ENCODE results near the gene RTP3.

The RTP3 gene

DNA sequence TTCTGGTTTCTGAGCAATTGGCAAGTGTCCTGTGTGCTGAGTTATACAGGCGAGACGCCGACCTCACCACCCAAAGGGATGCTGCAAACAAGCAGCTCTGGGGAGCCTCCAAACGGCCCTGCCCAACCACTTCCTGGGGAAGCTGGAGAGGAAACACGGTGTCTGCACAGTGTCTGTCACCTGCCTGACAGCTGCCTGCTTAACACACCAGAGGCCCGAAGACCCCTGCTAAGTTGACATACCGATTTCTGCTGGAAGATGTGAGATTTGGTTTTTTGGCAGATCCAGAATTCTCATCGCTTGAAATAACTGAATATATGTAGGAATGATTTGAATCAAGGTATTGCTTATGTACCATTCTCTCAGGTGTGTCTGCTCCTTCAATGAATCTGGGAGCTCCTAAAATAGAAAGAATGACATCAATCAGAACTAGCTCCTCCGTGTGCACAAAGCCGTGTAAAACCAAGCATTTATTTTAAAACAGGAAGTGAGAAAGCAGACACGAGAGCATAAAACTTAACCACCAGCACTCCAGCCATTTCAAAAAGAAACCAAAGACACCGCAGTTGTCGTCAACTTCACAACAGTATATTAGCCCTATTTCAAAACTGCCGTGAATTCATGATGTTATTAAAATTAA, 41.1 kb downstream of the RTP3 start:
- TF ChIP-seq, protein P1, sequence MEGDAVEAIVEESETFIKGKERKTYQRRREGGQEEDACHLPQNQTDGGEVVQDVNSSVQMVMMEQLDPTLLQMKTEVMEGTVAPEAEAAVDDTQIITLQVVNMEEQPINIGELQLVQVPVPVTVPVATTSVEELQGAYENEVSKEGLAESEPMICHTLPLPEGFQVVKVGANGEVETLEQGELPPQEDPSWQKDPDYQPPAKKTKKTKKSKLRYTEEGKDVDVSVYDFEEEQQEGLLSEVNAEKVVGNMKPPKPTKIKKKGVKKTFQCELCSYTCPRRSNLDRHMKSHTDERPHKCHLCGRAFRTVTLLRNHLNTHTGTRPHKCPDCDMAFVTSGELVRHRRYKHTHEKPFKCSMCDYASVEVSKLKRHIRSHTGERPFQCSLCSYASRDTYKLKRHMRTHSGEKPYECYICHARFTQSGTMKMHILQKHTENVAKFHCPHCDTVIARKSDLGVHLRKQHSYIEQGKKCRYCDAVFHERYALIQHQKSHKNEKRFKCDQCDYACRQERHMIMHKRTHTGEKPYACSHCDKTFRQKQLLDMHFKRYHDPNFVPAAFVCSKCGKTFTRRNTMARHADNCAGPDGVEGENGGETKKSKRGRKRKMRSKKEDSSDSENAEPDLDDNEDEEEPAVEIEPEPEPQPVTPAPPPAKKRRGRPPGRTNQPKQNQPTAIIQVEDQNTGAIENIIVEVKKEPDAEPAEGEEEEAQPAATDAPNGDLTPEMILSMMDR (IDR thresholded peaks at IDR 0.05; ENCODE audit: borderline replicate concordance, insufficient read depth, low read depth, low read length) = no peak
- no peak overlapping the region for H3K4me3 ChIP-seq (ENCODE audit: low read depth, low read length)

DNA sequence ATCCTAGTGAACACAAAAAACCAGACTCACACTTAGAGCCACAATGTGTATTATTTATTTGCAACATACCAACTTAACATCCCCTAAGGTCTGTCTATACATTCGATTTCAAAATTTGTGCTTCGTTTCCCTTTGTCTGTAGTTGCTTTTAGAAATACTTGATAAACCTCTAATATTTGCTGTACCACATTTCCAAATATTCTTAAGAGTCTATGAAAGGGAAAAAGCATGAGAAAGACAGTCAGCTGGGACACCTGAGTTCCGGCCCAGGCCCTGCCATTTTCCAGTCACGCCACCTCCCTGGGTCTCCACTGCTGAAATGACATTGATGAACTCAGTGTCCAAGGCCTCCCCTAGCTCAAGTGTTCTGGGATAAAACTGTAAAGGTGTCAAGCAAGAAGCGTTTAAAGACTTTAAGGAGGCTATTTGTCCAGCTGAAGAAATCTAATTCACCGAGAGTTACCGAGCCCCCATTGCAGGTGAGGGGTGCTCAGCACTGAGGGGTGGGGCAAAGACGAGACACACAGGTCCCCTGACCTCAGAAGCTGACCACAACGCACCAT, 41.7 kb downstream of the RTP3 start:
- no peak overlapping the region for H3K4me3 ChIP-seq (ENCODE audit: low read depth, low read length)
- TF ChIP-seq, protein P1 (IDR thresholded peaks at IDR 0.05; ENCODE audit: borderline replicate concordance, insufficient read depth, low read depth, low read length) = no peak

DNA sequence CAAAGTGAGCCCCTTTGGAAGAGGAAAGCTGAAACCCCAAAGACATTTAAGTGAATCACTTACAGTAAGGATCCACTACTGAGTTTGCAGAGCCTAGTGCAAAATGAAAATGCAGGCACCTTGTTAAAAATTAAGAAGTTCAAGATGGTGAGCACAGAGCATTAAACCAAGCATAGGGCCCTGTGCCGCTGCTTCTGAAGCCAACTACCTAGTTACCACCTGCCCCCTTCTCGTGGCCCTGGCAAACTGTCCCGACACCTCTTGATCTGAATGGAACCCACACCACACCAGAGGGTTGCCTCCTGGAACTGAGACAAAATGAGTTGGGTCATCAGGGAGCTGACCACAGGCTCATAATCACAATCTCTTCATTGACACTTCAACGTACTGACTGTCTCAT, 42.8 kb downstream of the RTP3 start:
- no peak overlapping the region for H3K4me3 ChIP-seq (ENCODE audit: low read depth, low read length)
- TF ChIP-seq, protein P1 (IDR thresholded peaks at IDR 0.05; ENCODE audit: borderline replicate concordance, insufficient read depth, low read depth, low read length) = no peak

DNA sequence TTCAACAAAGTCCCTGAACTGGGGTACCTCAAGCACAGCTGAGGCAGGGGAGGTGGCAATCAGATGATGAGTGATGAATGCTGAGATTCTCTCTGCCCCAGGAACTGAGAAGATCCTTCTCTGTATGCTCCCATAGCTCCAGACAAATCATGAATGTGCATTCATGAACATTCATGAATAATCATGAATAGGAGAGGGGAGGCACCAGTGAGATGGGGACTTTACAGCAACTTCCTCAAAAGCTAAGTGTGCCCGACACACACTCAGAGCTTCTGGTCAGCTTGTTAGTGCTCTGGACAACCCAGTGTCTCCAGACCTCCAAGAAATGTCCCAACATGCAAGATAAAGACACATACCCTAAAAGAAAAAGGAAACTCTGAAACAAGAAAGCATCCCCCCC, 44.1 kb downstream of the RTP3 start:
- no peak overlapping the region for H3K4me3 ChIP-seq (ENCODE audit: low read depth, low read length)
- TF ChIP-seq, protein P1 (IDR thresholded peaks at IDR 0.05; ENCODE audit: borderline replicate concordance, insufficient read depth, low read depth, low read length) = no peak

DNA sequence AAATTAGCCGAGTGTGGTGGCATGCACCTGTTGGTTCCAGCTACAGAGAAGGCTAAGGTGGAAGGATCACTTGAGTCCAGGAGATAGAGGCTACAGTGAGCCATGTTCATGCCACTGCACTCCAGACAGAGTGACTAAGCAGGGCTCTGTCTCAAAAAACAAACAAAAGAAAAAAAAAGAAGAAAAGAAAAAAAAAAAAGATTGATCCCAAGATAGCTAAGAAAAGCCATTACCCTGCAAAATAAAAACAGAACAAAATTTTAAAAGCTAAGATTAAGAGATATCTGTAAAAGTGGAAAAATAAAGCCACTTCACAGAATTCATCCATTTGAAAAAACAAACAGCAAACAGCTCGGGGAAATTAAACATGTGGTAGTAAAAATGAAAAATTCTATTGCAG, 44.6 kb downstream of the RTP3 start:
- no peak overlapping the region for H3K4me3 ChIP-seq (ENCODE audit: low read depth, low read length)
- TF ChIP-seq, protein P1 (IDR thresholded peaks at IDR 0.05; ENCODE audit: borderline replicate concordance, insufficient read depth, low read depth, low read length) = no peak

DNA sequence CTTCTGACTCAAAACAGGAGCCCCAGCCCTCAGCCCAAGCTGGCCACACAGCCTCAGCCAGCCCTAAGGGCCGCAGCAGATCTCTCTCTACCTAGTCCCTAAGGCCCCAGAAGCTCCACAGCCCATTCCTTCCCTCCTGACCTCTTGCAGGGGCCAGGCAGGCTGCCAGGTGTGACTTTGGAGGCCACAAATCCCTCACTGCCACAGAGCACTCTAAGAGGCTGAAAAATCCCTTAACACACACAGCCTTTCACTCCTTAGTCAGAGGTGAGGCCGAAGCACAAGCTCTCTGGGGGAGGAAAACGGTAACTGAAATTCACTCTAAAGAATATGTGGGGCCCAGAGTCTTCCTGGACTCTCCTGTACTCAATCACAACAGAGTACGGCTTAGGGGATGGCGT, 45.0 kb downstream of the RTP3 start:
- H3K4me3 ChIP-seq (ENCODE audit: low read depth, low read length) = peak overlapping the region; percentile 10
- TF ChIP-seq, protein P1 (IDR thresholded peaks at IDR 0.05; ENCODE audit: borderline replicate concordance, insufficient read depth, low read depth, low read length) = no peak

Measured in GM12875 (cell line).